Activated naive CD4-positive, alpha-beta T cell treated with anti-CD3 and anti-CD28 coated beads, Interleukin-2, amount 10 ng/mL, durations not matched to agents 5 hours and 36 hours (primary cell): ENCODE measurements around the gene HMGCS1. TPM values are rescaled to one million over a fixed set of nuclear protein-coding genes. Genes with fewer than 3 reads are reported as not detected.

Source experiments
- total RNA-seq, 2 experiments: library from RNA; stranded (reverse); gene quantifications; one replicate each; pipeline ENCODE4 v1.2.3, GENCODE V29; 2021

Gene HMGCS1
- 100 to 1,000 TPM; 132 TPM for total RNA-seq

DNA sequence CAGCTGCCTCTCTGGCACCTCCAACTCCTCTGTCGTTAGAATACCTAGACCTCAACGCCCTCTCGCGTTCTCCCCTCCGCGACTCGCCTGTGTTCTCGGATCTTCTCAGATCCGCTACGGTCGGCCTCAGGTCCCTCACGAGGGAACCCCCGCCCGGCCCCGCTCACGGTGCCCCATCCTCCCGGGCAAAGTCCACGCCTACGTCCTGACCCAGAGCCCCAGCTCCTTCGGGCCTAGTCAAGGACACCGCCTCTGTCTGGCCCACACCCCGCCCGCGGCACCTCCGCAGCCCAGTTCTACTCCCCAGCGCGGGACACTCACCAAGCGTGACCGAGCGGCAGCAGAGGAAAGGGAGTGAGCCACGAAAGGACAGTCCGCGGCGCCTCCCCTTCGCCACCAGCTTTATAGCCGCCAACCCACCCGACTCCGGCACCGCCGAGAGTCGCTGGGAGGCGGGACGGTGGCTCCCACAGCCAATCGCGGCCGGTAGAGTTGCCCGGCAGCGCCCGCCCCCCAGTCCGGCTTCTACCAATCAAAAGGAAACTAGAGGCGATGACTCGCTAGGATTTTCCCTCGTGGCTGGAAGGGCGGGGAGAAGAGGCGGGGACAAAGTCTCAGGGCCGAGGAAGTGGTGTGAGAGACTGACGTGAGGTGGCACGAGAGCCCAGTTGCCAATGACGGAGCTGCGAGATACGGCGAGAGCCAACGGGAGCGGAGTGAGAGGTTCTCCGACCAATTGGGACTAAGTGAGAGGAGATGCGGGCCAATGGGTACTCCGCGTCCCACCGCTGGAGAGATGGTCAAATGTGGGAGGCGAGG is at the start of gene HMGCS1:
TSS of gene HMGCS1 (minus strand) at position 378 of the 819 bp plus-strand sequence. CDS start 14,447 bp downstream, outside the sequence.

Other genes starting within 250 kb of the HMGCS1 start
- 10 to 100 TPM; 49.9 to 53.9 TPM for gene ZNF131, start 192.5 kb downstream of the HMGCS1 start, total RNA-seq
- under 1 TPM; 0.20 to 0.41 TPM for gene NIM1K, start 121.2 kb downstream of the HMGCS1 start, total RNA-seq
- 10 to 100 TPM; 18.4 to 18.6 TPM for gene CCL28, start 99.0 kb upstream of the HMGCS1 start, total RNA-seq
- gene TMEM267, start 170.5 kb upstream of the HMGCS1 start, total RNA-seq = 10 to 100 TPM; 15.1 to 15.3 TPM
- gene C5orf34, start 201.7 kb upstream of the HMGCS1 start, total RNA-seq = 10 to 100 TPM in 1 of 2 experiments, 1 to 10 TPM in 1; 9.6 to 10.6 TPM
- gene PAIP1, start 243.7 kb upstream of the HMGCS1 start, total RNA-seq = 10 to 100 TPM; 29.6 to 34.0 TPM